ENCODE results near the gene KIZ. TPM values are rescaled to one million over a fixed set of nuclear protein-coding genes. Genes with fewer than 3 reads are reported as not detected.
A peak's percentile ranks its signal among the peaks of the same experiment; 100 is the strongest.

Gene KIZ
- total and polyA plus RNA-seq, 12 donors: 8.3 to 38.2 (median 26.5) TPM

DNA sequence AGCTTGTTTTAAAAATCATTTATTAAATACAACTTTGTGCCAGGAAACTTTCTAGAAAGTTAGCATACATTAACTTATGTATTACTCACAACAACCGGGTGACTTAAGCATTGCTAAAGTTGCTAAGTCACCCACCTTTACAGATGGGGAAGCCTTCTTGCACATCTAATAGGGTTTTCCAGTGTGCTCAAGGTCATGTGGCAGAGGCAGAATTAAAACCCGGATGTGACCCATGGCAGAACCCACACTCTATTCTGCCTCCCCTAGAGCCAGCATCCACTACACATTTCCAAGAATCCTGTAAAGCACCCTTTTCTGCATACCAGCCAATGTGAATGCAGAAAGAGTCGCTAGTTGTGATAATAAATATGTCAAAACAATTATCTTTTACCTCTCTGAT is 33.1 kb upstream of the KIZ start:
- Histone ChIP-seq H3K4me3 (no peak overlapping the region), H3K4me1 (no peaks in the 10 kb centered on the region), H3K27ac (no peak overlapping the region), H3K36me3 (no peaks in the 10 kb centered on the region), H3K27me3 (peaks cover 0 to 98% (median 92%) of the 10 kb centered on the region in 7 donors), H3K9me3 (no peaks in the 10 kb centered on the region)
- ATAC-seq (no peak), DNase-seq (no peak)
- intact Hi-C loops (cut with DNase I): no loop called here
- TF ChIP-seq, protein P1, sequence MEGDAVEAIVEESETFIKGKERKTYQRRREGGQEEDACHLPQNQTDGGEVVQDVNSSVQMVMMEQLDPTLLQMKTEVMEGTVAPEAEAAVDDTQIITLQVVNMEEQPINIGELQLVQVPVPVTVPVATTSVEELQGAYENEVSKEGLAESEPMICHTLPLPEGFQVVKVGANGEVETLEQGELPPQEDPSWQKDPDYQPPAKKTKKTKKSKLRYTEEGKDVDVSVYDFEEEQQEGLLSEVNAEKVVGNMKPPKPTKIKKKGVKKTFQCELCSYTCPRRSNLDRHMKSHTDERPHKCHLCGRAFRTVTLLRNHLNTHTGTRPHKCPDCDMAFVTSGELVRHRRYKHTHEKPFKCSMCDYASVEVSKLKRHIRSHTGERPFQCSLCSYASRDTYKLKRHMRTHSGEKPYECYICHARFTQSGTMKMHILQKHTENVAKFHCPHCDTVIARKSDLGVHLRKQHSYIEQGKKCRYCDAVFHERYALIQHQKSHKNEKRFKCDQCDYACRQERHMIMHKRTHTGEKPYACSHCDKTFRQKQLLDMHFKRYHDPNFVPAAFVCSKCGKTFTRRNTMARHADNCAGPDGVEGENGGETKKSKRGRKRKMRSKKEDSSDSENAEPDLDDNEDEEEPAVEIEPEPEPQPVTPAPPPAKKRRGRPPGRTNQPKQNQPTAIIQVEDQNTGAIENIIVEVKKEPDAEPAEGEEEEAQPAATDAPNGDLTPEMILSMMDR (IDR thresholded peaks at IDR 0.05): no peak
- WGBS, 2 donors: 78% methylated on average over 3 of the region's 3 CpGs

DNA sequence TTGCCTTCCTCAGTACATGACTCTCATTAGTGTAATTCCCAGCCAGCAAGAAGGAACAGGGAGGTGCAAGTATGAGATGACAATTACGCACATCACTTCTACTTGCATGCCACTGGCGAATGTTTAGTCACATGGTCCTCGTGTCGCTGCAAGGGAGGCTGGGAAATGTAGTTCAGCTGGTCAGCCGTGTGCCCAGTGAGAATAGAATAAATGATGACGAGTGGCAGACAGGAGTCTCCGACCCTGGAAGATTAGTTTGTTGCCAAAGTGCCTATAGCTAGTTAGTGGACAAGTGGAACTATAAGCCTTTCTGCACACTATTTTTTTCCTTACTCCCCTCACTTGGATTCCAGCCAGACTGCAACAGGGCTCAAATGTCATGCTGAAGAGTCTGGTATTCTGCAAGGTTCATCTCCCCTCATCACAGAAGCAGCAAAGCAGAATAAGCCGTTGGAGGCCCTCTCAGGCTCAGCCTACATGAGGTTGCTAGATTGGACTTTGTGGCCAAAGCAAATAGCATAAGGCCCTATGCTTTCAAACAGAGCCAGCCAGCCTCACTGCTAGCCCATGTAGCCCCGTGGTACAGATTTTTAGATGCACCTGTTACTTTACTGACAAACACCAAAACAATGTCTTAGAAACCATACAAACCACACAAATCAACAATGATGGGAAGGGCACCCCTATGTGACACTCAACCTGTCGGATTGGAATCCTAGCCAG is 29.4 kb upstream of the KIZ start:
- 29 to 30% methylated on average over 10 of the region's 10 CpGs for WGBS, 2 donors

DNA sequence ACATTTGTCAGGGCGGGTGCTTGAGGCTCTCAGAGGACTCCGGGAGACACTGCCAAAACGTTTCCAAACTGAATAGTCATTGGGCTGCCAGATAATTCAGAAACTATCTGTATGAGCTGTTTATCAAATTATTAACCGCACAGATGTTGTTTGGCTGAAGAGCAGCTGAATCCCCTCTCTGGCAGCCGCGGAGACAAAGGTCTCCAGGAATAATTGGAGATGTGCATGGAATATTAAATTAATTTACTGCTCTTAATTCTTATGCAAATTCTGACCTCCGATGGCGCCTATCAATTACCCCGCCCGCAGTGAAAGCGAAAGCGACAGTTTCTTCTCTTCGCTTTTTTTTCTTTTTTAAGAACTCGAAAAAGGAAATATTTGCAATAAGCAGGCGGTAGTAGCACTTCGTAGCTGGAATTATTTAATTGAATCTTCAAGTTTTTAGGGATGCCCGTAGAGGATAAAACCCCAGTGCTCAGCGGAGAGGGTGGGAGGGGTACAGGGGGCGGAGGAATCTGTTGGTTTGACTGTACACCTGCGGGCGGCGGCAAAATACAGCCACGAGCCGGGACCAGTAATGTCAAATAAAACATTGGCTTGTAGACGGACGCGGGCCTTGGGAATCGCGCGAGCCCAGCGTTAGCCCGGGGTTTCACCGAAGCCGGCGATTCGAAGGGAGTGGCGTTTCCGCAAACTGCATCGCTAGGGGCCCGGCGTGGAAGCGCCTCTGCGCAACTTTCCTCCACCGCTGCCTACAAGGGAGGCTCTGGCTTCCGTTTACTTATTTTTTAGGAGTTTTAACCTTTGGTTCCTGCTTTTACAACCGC is 25.9 kb upstream of the KIZ start:
- Histone ChIP-seq H3K4me3 (peak overlapping the region; percentile 21 to 63 (median 45)), H3K27ac (peak overlapping the region in 1 of 10 donors; percentile 77), H3K27me3 (peaks cover 32 to 100% (median 95%) of the 10 kb centered on the region in 7 donors), H3K36me3 (no peaks in the 10 kb centered on the region), H3K9me3 (no peaks in the 10 kb centered on the region), H3K4me1 (peaks cover 2 to 45% (median 40%) of the 10 kb centered on the region in 9 donors)
- DNase-seq (peak in 1 of 2 donors; percentile 31), ATAC-seq (peak in 4 of 8 donors; percentile 34 to 61 (median 50))
- intact Hi-C loops (cut with DNase I): no loop called here
- 2 to 4% methylated on average over 46 of the region's 46 CpGs for WGBS, 2 donors
- TF ChIP-seq, protein P1 (IDR thresholded peaks at IDR 0.05): no peak

More for the DNA sequence above, 29.4 kb upstream of the KIZ start:
- H3K27ac ChIP-seq: no peak overlapping the region
- no peaks in the 10 kb centered on the region for H3K9me3 ChIP-seq
- no peak for ATAC-seq
- no peak for DNase-seq
- H3K4me1 ChIP-seq: peaks cover 0 to 23% (median 19%) of the 10 kb centered on the region in 9 donors
- peaks cover 14 to 100% (median 92%) of the 10 kb centered on the region in 7 donors for H3K27me3 ChIP-seq
- H3K36me3 ChIP-seq: no peaks in the 10 kb centered on the region
- H3K4me3 ChIP-seq: no peak overlapping the region
- TF ChIP-seq, protein P1 (IDR thresholded peaks at IDR 0.05): no peak
- intact Hi-C loops (cut with DNase I): no loop called here
